ENCODE results near the gene PPME1. TPM values are rescaled to one million over a fixed set of nuclear protein-coding genes. Genes with fewer than 3 reads are reported as not detected.
A peak's percentile ranks its signal among the peaks of the same experiment; 100 is the strongest.

Gene PPME1
- total RNA-seq, 1 donor: 22.4 TPM

- H3K4me3 ChIP-seq (ENCODE audit: low read depth, low read length): no peak overlapping the region
- TF ChIP-seq CTCF (IDR thresholded peaks at IDR 0.05; ENCODE audit: insufficient read depth, low read length): no peak
- DNase-seq (ENCODE audit: low read depth): no peak
Measured at GRCh38 chr11:74282421-74282820, 111.3 kb downstream of the PPME1 start.

GRCh38 chr11:74282914-74283371 is 111.9 kb downstream of the PPME1 start:
- no peak overlapping the region for H3K4me3 ChIP-seq (ENCODE audit: low read depth, low read length)
- TF ChIP-seq CTCF (IDR thresholded peaks at IDR 0.05; ENCODE audit: insufficient read depth, low read length): no peak
- peak; percentile 37 for DNase-seq (ENCODE audit: low read depth)

- TF ChIP-seq CTCF (IDR thresholded peaks at IDR 0.05; ENCODE audit: insufficient read depth, low read length): no peak
- DNase-seq (ENCODE audit: low read depth): no peak
Measured at GRCh38 chr11:74283580-74284180, 112.6 kb downstream of the PPME1 start.

GRCh38 chr11:74284466-74284865 is 113.4 kb downstream of the PPME1 start:
- no peak for DNase-seq (ENCODE audit: low read depth)
- no peak for TF ChIP-seq CTCF (IDR thresholded peaks at IDR 0.05; ENCODE audit: insufficient read depth, low read length)
- H3K4me3 ChIP-seq (ENCODE audit: low read depth, low read length): no peak overlapping the region

More at GRCh38 chr11:74283580-74284180, 112.6 kb downstream of the PPME1 start:
- H3K4me3 ChIP-seq (ENCODE audit: low read depth, low read length): no peak overlapping the region

- DNase-seq (ENCODE audit: low read depth): peak; percentile 99
- no peak overlapping the region for H3K4me3 ChIP-seq (ENCODE audit: low read depth, low read length)
- TF ChIP-seq CTCF (IDR thresholded peaks at IDR 0.05; ENCODE audit: insufficient read depth, low read length): no peak
Measured at GRCh38 chr11:74288161-74288560, 117.1 kb downstream of the PPME1 start.

- TF ChIP-seq CTCF (IDR thresholded peaks at IDR 0.05; ENCODE audit: insufficient read depth, low read length): no peak
- DNase-seq (ENCODE audit: low read depth): peak; percentile 75
- no peak overlapping the region for H3K4me3 ChIP-seq (ENCODE audit: low read depth, low read length)
Measured at GRCh38 chr11:74288911-74289310, 117.8 kb downstream of the PPME1 start.

GRCh38 chr11:74297484-74297883 is 126.4 kb downstream of the PPME1 start:
- no peak for TF ChIP-seq CTCF (IDR thresholded peaks at IDR 0.05; ENCODE audit: insufficient read depth, low read length)
- H3K4me3 ChIP-seq (ENCODE audit: low read depth, low read length): no peak overlapping the region
- DNase-seq (ENCODE audit: low read depth): no peak
